Retinal pigment epithelial cell (primary cell): ENCODE data around the gene PARVB.
"Not testable (repeated sequence)": the region's sequence is repeated elsewhere in the genome, so short reads cannot be mapped to it uniquely, and the experiment has no call there.

ENCODE experiments used
- DNase-seq: peaks from one replicate; pipeline ENCODE4 v3.0.0-alpha.2; 2010; ENCODE audit warnings: low read depth
- H3K4me3 ChIP-seq: 2 replicates; pipeline ENCODE4 v1.5.1; 2011; ENCODE audit warnings: mild to moderate bottlenecking, low read length, control low read depth, moderate library complexity
- CTCF ChIP-seq: conservative IDR thresholded peaks from 2 replicates; pipeline ENCODE4 v1.5.1; 2011; ENCODE audit warnings: low read depth, low read length, control low read depth, inconsistent platforms

The PARVB gene

GRCh38 chr22:44108076-44108475 is 84.0 kb downstream of the PARVB start:
- no peak for TF ChIP-seq CTCF
- no peak overlapping the region for H3K4me3 ChIP-seq

GRCh38 chr22:44108806-44109385 is 84.8 kb downstream of the PARVB start:
- no peak overlapping the region for H3K4me3 ChIP-seq
- no peak for TF ChIP-seq CTCF
- no peak for DNase-seq

More at GRCh38 chr22:44108076-44108475, 84.0 kb downstream of the PARVB start:
- DNase-seq, result no peak

- no peak for TF ChIP-seq CTCF
- H3K4me3 ChIP-seq, result no peak overlapping the region
- no peak for DNase-seq
Observed at GRCh38 chr22:44109416-44109815, 85.3 kb downstream of the PARVB start.

GRCh38 chr22:44110656-44111055 is 86.6 kb downstream of the PARVB start:
- not testable (repeated sequence) for DNase-seq, H3K4me3 ChIP-seq

GRCh38 chr22:44111562-44112155 is 87.6 kb downstream of the PARVB start:
- H3K4me3 ChIP-seq, result no peak overlapping the region
- no peak for DNase-seq
- no peak for TF ChIP-seq CTCF

- TF ChIP-seq CTCF, result no peak
- DNase-seq, result no peak
- no peak overlapping the region for H3K4me3 ChIP-seq
Observed at GRCh38 chr22:44112191-44112590, 88.1 kb downstream of the PARVB start.

GRCh38 chr22:44116331-44116730 is 92.2 kb downstream of the PARVB start:
- H3K4me3 ChIP-seq, result no peak overlapping the region
- no peak for DNase-seq
- TF ChIP-seq CTCF, result no peak
